ENCODE measurements around the gene HSD17B14.

DNA sequence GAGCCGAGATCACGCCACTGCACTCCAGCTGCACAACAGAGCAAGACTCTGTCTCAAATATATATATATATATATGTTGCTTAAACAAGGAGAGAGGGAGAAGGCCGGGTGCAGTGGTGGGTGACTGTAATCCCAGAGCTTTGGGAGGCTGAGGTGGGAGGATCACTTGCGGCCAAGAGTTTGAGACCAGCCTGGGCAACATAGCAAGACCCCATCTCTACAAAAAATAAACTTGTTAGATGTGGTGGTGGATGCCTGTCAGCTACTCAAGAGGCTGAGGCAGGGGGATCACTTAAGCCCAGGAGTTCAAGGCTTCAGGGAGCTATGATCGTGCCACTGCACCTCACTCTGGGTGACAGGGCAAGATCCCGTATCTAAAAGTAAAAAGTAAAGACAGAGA, 5.3 kb upstream of the HSD17B14 start:
- TF ChIP-seq, protein P1, sequence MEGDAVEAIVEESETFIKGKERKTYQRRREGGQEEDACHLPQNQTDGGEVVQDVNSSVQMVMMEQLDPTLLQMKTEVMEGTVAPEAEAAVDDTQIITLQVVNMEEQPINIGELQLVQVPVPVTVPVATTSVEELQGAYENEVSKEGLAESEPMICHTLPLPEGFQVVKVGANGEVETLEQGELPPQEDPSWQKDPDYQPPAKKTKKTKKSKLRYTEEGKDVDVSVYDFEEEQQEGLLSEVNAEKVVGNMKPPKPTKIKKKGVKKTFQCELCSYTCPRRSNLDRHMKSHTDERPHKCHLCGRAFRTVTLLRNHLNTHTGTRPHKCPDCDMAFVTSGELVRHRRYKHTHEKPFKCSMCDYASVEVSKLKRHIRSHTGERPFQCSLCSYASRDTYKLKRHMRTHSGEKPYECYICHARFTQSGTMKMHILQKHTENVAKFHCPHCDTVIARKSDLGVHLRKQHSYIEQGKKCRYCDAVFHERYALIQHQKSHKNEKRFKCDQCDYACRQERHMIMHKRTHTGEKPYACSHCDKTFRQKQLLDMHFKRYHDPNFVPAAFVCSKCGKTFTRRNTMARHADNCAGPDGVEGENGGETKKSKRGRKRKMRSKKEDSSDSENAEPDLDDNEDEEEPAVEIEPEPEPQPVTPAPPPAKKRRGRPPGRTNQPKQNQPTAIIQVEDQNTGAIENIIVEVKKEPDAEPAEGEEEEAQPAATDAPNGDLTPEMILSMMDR (conservative IDR thresholded peaks at IDR 0.05 in 1 of 2, IDR thresholded peaks at IDR 0.05 in 1 of 2; ENCODE audit: extremely low read depth in 1 of 2, insufficient read depth in 1 of 2, low read depth in 1 of 2, low read length in 2 of 2): no peak
- no peak for TF ChIP-seq EZH2 (IDR thresholded peaks at IDR 0.05; ENCODE audit: borderline replicate concordance, low read length)
